KOPT-K1 (cell line): ENCODE measurements around the gene MEOX1.

ENCODE experiments used
- H3K27ac ChIP-seq: fragments of 200-600 bp; sonication (generic); 2 replicates; pipeline ENCODE4 v1.5.1; 2016; ENCODE audit warnings: antibody characterized with exemption, mild to moderate bottlenecking, low read depth, low read length; ENCODE audit not compliant: poor library complexity, severe bottlenecking
- H3K36me3 ChIP-seq: fragments of 200-600 bp; sonication (generic); 2 replicates; pipeline ENCODE4 v1.5.1; 2017; ENCODE audit warnings: antibody characterized with exemption, mild to moderate bottlenecking, low read length, moderate library complexity; ENCODE audit not compliant: insufficient read depth
- H3K9me3 ChIP-seq: fragments of 200-600 bp; sonication (generic); 2 replicates; pipeline ENCODE4 v1.5.1; 2017; ENCODE audit warnings: antibody characterized with exemption, low read length, mild to moderate bottlenecking; ENCODE audit not compliant: insufficient read depth, poor library complexity, severe bottlenecking

MEOX1 gene

DNA sequence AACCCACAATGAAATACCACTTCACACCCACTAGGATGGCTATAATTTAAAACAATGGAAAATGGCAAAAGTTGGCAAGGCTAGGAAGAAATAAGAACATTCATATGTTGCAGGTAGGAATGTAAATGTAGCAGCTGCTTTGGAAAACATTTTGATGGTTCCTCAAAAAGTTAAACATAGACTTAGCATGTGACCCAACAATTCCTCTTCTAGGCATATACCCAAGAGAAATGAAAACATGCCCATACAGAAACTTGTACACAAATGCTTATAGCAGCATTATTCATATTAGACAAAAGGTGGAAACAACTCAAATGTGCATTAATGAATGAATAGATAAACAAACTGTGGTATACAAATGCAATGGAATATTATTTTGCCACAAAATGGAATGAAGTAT lies 36.1 kb downstream of the MEOX1 start:
- Histone ChIP-seq H3K36me3 (no peaks in the 10 kb centered on the region), H3K9me3 (no peaks in the 10 kb centered on the region), H3K27ac (no peak overlapping the region)

DNA sequence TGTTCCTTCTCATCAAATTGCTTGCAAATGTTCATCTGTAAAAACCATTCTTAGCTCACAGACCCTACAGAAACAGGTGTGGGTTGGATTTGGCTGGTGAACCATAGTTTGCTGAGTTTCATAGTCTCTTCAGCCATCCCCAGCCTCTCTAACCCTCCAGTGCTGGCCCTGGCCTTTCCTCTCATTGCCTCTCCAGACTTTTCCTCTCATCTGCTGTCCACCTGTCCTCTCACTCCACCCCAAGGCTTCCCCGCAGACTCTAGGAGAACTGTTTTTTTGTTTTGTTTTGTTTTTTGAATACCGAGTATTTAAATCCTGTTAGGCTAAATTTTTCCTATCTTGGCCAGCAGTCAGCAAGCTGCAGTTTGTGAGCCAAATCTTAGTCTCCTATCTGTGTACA lies 41.1 kb downstream of the MEOX1 start:
- Histone ChIP-seq H3K36me3 (no peaks in the 10 kb centered on the region), H3K9me3 (no peaks in the 10 kb centered on the region), H3K27ac (no peak overlapping the region)

DNA sequence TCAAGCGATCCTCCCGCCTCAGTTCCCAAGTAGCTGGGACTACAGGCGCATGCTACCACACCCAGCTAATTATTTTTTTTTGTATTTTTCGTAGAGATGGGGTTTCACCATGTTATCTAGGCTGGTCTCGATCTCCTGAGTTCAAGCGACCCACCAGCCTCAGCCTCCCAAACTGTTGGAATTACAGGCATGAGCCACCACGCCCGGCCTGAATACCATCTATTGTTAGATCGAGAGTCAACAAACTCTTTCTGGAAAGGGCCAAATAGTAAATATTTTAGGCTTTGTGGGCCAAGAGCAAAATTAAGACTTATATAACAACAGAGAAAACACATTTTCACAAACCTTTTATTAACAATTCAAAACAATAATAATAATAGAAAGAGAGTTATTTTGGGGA lies 41.6 kb downstream of the MEOX1 start:
- no peaks in the 10 kb centered on the region for H3K9me3 ChIP-seq
- no peak overlapping the region for H3K27ac ChIP-seq
- H3K36me3 ChIP-seq = no peaks in the 10 kb centered on the region

DNA sequence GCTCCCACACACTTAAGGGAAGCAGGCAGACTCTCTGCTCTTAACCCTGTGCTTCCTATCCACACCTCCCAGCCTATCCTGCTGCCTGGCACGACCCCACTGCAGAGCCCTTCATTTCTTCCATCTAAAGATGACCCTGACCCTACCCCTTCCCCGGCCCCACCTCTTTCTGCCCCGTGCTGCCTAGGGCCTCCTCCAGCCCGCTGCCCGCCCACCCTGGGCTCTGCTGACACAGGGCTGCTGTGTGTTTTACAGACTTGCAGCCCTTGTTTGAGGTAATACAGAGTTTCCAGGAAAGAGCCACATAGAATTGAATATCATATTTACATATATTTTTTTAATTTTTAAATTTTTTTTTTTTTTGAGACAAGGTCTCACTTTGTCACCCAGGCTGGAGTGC lies 42.0 kb downstream of the MEOX1 start:
- Histone ChIP-seq H3K9me3 (no peaks in the 10 kb centered on the region), H3K27ac (no peak overlapping the region), H3K36me3 (no peaks in the 10 kb centered on the region)

DNA sequence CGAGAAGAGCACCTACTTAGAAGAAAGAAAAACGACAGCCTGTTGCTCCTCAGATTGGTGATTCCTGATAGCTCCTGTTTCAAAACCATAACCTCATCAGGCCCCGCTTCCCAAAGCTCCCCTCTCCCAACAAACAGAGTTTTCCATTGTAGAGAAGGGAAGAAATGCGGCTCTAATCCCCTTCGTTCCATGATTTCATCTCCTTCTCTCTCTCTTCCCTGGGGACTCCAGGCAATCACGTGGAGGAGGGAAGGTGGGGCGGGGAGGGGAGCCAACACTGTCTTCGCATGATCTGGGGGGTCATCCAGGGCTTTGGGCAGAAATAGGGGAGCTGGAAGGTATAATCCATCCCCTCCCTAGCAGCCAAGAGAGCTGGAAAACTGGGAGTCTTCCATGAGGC lies 43.4 kb downstream of the MEOX1 start:
- Histone ChIP-seq H3K27ac (no peak overlapping the region), H3K9me3 (no peaks in the 10 kb centered on the region), H3K36me3 (no peaks in the 10 kb centered on the region)

DNA sequence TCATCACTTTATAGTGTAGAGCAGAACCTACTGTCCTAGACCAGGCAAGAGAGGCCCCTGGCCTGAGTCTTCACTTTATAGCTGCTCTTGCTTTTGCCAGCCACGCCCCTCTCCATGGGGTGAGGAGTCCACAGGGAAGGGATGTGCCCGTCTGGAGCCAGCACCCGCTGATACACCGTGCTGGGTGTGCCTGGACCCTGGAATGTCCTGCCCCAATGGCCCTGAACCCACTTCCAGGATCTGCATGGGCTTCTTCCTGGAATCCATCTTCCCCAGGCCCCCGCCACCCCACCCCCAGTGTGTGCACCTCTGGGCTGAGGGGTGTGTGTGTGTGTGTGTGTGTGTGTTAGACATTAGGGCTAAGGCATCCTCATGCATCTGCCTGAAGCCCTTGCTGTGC lies 44.9 kb downstream of the MEOX1 start:
- Histone ChIP-seq H3K36me3 (no peaks in the 10 kb centered on the region), H3K27ac (no peak overlapping the region), H3K9me3 (no peaks in the 10 kb centered on the region)

DNA sequence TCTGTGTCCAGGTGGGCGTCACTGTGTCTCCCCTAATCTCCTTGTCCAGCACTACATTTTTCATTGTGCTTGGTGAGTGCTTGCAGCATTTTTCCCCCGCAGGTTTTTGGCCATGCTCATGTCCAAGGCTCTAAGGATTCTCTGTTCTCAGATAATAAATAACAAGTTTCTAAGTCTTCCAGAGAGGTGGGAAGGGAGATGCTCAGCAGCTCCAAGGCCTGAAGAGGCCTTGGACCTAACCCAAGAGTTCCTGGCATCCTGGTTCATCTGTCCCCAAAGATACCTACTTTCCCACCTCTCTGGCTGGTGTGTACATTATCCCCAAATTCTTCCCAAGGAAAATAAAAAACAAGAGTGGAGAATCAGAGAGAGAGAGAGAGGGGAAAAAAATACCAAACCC lies 45.3 kb downstream of the MEOX1 start:
- H3K27ac ChIP-seq = no peak overlapping the region
- H3K36me3 ChIP-seq = no peaks in the 10 kb centered on the region
- peaks cover 4% of the 10 kb centered on the region for H3K9me3 ChIP-seq

DNA sequence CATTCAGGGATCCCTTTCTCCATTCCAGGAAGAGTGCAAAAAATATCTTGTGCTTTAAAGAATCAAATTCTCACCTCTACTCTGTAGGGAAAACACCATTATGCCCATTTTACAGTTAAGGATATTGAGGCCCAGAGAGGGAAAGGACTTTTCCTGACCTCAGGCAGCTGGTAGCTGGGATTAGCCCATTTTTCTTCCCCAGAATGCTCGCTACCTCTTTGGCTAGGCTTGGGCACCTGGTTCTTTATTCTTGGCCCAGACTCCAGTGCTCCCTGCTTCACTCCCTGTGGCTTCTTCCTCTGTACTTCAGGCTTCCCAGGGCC lies 45.7 kb downstream of the MEOX1 start:
- Histone ChIP-seq H3K9me3 (peaks cover 8% of the 10 kb centered on the region), H3K36me3 (no peaks in the 10 kb centered on the region), H3K27ac (no peak overlapping the region)

DNA sequence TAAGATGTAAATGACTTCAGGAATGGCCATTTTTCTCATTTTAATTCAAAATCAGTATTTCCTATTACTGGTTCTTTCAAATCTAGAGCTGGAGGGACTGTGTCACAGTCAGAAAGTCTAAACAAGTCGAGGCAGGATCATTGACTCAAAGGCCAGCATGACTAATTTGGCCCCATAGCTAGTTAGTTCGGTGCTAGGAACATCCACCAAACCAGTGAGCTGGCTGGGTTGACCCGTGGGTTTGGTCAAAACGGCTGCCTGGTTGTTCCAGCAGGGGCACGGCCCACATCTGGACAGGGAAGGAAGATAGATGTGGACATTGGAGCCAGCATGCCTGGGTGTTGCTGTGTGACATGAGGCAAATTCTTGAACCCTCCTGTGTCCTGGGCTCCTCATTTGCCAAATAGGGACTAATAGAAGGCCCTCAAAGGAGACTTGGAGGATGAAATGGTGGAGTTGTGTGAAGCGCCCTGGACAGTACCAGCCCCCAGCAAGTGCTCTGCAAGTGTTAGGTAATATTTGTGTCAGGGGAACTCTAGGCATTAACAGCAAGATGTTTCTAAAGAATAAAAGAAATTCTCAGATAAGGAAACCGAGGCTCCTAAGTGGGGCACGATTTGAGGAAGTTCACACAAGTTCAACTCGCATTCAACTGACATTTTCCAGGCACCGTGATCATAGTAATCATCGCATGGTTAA lies 46.2 kb downstream of the MEOX1 start:
- no peaks in the 10 kb centered on the region for H3K36me3 ChIP-seq
- peaks cover 9% of the 10 kb centered on the region for H3K9me3 ChIP-seq
- no peak overlapping the region for H3K27ac ChIP-seq

DNA sequence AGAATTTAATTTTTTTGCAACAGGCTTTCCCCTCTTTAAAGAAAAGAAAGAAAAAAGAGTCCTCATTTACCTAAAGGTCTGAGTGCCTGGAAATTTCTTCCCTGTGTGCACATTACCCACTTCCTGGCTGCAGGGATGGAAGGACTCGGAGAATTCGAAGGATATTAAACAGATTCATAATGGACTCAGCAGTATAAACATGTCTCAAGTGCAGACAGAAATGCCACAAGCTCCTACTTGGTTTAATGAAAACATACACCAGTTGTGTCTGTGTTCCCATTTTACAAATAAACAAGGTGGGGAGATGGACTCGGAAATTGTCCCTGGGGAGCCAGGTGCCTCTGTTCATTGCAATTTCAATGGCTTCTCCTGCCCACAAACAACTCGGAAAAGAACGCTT lies 47.2 kb downstream of the MEOX1 start:
- Histone ChIP-seq H3K27ac (no peak overlapping the region), H3K36me3 (no peaks in the 10 kb centered on the region), H3K9me3 (peaks cover 9% of the 10 kb centered on the region)

DNA sequence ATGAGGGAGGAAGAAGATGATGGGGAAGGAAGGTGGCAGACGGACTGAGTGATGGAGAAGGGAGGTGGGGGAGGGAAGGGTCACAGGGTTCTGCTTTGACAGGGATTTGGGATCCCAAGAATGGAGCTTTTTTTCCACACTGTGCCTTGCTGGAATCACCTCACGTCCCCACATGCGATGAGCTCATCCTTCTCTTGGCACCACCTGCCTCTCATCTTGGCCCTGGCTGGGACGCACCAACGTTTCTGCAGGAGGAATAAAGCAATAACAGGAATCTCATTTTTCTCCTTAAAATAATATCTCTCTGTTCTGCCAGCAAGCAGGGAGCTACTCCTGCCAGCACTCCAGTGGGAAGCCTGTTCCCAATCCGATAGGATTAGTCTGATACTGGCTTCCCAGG lies 47.8 kb downstream of the MEOX1 start:
- Histone ChIP-seq H3K36me3 (no peaks in the 10 kb centered on the region), H3K9me3 (peaks cover 9% of the 10 kb centered on the region), H3K27ac (no peak overlapping the region)

DNA sequence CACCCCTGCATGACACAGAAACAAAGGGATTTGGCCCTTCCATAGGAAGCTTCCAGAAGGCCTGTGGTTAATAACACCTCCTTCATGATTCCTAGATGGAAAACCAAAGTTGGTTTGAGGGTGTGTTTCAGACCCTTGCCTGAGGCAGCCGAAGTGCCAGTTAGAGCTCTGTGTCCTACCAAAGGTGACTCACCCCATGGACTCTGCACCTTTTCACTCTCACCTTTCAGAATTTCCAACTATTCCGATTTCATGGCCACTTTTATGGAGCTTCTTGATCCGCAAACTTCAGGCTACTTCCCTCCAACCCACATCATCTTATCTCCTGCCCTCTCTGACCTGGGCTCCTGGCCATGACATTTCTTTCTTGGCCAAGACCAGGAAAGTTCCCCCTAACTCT lies 49.2 kb downstream of the MEOX1 start:
- Histone ChIP-seq H3K36me3 (no peaks in the 10 kb centered on the region), H3K27ac (no peak overlapping the region), H3K9me3 (peaks cover 9% of the 10 kb centered on the region)

DNA sequence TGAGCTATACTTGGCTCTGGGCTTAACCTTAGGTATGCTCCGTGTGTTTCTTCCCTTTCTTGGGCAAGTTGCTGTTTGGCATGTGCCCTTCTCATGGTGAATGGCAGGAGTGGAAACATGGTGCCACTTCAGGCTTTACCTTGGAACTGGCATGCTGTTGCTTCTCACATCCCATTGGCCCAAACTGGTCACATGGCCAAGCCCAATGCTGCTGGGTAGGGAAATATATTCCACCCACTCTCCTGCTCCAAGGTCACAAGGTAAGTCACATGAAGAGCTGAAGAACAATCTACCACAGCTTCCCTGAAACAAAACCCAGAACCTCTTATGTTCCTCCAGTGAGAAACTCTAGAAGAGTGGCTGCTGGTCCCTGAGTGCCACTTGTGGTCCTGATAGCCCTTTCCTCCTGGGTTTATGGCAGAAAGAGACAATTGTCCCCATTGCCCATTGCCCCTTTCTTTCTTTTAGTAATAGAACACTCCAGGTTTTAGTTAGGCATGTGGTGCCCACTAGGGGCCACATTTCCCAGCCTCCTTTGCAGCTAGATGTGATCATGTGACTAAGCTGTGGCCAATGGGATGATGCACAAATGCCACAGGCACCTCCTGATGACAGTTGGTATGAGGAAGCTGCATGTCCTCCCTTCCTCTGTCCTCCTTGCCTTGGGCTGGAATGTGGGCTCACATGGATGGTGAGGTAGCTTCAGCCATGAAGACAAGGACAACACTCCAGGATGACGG lies 50.3 kb downstream of the MEOX1 start:
- no peaks in the 10 kb centered on the region for H3K36me3 ChIP-seq
- peaks cover 9% of the 10 kb centered on the region for H3K9me3 ChIP-seq
- H3K27ac ChIP-seq = no peak overlapping the region

DNA sequence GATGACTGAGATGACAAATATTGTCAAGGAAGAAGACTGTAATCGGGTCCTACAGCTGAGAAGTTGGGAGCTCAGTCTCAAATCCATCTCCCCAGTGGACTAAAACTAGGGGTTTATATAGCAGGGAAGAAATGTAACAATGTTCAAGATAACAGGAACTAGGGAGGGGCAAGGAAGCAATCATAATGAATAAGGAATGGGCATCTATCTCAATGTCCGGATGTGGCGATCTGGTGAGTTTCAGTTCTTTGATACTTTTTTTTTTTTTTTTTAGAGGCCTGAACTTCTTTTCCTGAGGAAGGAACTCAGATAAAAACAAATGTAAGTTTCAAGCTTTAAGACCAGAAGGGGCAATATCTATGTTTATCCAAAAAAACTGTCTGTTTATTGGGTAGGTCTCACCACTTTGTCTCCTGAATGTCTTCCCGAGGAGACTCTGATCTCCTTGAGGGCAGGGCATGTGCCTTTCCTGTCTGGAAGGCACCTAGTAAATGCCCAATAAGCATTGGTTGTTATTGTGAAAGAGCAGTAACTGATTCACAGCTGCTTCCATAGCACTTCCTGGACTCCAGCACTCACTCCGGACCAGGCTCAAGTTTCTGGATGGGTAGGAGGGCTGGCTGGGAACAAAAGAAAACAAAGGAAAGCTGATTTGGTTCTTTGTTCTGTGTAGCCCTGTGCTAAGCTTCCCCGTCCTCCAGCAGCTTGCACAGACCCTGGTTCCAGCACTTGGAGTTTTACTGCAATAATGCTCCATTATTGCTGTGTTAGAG lies 51.9 kb downstream of the MEOX1 start:
- H3K36me3 ChIP-seq = no peaks in the 10 kb centered on the region
- peaks cover 9% of the 10 kb centered on the region for H3K9me3 ChIP-seq
- H3K27ac ChIP-seq = no peak overlapping the region

DNA sequence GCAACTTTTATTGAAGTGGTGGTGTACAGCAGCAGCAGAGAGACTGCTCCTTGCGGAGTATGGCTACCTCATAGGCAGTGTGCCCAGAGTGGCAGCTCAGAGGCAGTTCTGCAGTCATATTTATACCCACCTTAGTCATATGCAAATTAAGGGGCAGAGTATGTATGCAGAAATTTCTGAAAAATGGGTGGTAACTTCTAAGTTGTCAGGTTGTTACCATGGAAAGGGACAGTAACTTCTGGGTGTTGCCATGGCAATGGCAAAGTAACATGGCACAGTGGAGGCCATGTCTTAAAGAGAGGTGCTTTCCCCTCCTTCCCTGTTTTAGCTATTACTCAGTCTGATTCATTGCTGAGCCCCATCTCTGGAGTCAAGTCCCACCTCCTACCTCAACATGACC lies 53.4 kb downstream of the MEOX1 start:
- no peak overlapping the region for H3K27ac ChIP-seq
- peaks cover 9% of the 10 kb centered on the region for H3K9me3 ChIP-seq
- no peaks in the 10 kb centered on the region for H3K36me3 ChIP-seq
